Peyer's patch (tissue), 4 donors: Measurements from ENCODE around the gene COL4A6. TPM values are rescaled to one million over a fixed set of nuclear protein-coding genes. Genes with fewer than 3 reads are reported as not detected.
"Not testable (repeated sequence)": the region's sequence is repeated elsewhere in the genome, so short reads cannot be mapped to it uniquely, and the experiment has no call there.

Experiments used
- DNase-seq, 3 donors: peaks; one replicate each; pipeline ENCODE4 v3.0.0-alpha.2; 2017 to 2019
- H3K27ac ChIP-seq, 4 donors: fragments of 200-600 bp; sonication (generic); one replicate each; pipeline ENCODE4 v1.5.1; 2016 to 2019
- H3K27me3 ChIP-seq, 2 donors: fragments of 200-600 bp; sonication (generic); one replicate each; pipeline ENCODE4 v1.5.1; 2019
- H3K36me3 ChIP-seq, 3 donors: fragments of 200-600 bp; sonication (generic); one replicate each; pipeline ENCODE4 v1.5.1; 2016 to 2019
- H3K4me1 ChIP-seq, 4 donors: fragments of 200-600 bp; sonication (generic); one replicate each; pipeline ENCODE4 v1.5.1; 2016 to 2019
- H3K4me3 ChIP-seq, 4 donors: fragments of 200-600 bp; sonication (generic); 1 replicate in 3 of 4; 2 replicates in 1 of 4; pipeline ENCODE4 v1.5.1; 2016 to 2019; ENCODE audit warnings: mild to moderate bottlenecking in 1 of 4
- H3K9me3 ChIP-seq, 4 donors: fragments of 200-600 bp; sonication (generic); one replicate each; pipeline ENCODE4 v1.5.1; 2016 to 2019; ENCODE audit warnings: mild to moderate bottlenecking in 1 of 4
- CTCF ChIP-seq, 6 experiments: fragments of 450-650 bp in 4 of 6; fragments of 200-600 bp in 2 of 6; sonication (generic) in 1 of 6; IDR thresholded peaks; one replicate each; pipeline ENCODE4 v1.5.1; 2017 to 2019; ENCODE audit warnings: antibody characterized with exemption in 6 of 6, mild to moderate bottlenecking in 3 of 6, moderate library complexity in 1 of 6
- POLR2A ChIP-seq, 2 donors: fragments of 450-650 bp; IDR thresholded peaks; one replicate each; pipeline ENCODE4 v1.5.1; 2017; ENCODE audit warnings: antibody characterized with exemption in 2 of 2, mild to moderate bottlenecking in 2 of 2, moderate library complexity in 2 of 2
- total RNA-seq, 4 donors: library from RNA; depleted of rRNA; stranded (reverse); fragments of >200 nt; gene quantifications; one replicate each; pipeline ENCODE4 v1.1.0, GENCODE V29; 2016

The COL4A6 gene
- total RNA-seq: 1 to 10 TPM in 1 of 4 donors, under 1 TPM in 3; 0.18 to 2.4 (median 0.89) TPM

GRCh38 chrX:108438110-108438623, at the start of gene COL4A6:
Gene COL4A6 (minus strand): TSS chrX:108438422. CDS start chrX:108438196, 226 bp downstream.
- H3K27ac ChIP-seq: no peak within 1 kb of the TSS
- H3K27me3 ChIP-seq: no peaks in the 10 kb centered on the region

GRCh38 chrX:108485960-108486359, 47.7 kb upstream of the COL4A6 start:
- H3K36me3 ChIP-seq: no peaks in the 10 kb centered on the region

More at GRCh38 chrX:108438110-108438623, at the start of gene COL4A6:
- no peaks in the 10 kb centered on the region for H3K4me1 ChIP-seq
- H3K9me3 ChIP-seq: no peaks in the 10 kb centered on the region
- H3K36me3 ChIP-seq: no peaks in the 10 kb centered on the region
- no peak for DNase-seq
- no peak for TF ChIP-seq POLR2A (IDR thresholded peaks at IDR 0.05)
- TF ChIP-seq CTCF (IDR thresholded peaks at IDR 0.05): no peak
- peak within 1 kb of the TSS in 1 of 4 donors; percentile 39 for H3K4me3 ChIP-seq

DNA sequence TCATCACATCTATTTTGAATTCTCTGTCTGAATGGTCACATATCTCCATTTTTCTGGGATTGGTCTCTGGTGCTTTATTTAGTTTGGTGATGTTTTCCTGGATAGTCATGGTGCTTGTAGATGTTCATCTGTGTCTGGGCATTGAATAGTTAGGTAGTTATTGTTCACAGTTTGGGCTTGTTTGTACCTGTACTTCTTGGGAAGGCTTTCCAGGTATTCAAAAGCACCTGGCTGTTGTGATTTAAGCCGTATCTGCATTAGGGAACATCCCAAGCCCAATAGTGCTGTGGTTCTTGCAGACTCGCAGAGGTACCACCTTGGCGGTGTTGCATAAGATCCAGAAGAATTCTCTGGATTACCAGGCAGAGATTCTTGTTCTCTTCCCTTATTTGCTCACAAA, 46.0 kb upstream of the COL4A6 start:
- Histone ChIP-seq H3K9me3 (no peaks in the 10 kb centered on the region), H3K4me1 (no peaks in the 10 kb centered on the region), H3K27me3 (no peaks in the 10 kb centered on the region), H3K4me3 (no peak overlapping the region), H3K36me3 (no peaks in the 10 kb centered on the region), H3K27ac (no peak overlapping the region)
- TF ChIP-seq CTCF (IDR thresholded peaks at IDR 0.05) (no peak), POLR2A (IDR thresholded peaks at IDR 0.05) (no peak)
- DNase-seq: no peak

More at GRCh38 chrX:108485960-108486359, 47.7 kb upstream of the COL4A6 start:
- TF ChIP-seq CTCF (IDR thresholded peaks at IDR 0.05) (no peak), POLR2A (IDR thresholded peaks at IDR 0.05) (no peak)
- Histone ChIP-seq H3K9me3 (no peaks in the 10 kb centered on the region), H3K27ac (no peak overlapping the region), H3K27me3 (no peaks in the 10 kb centered on the region), H3K4me1 (no peaks in the 10 kb centered on the region), H3K4me3 (no peak overlapping the region)
- DNase-seq: no peak

DNA sequence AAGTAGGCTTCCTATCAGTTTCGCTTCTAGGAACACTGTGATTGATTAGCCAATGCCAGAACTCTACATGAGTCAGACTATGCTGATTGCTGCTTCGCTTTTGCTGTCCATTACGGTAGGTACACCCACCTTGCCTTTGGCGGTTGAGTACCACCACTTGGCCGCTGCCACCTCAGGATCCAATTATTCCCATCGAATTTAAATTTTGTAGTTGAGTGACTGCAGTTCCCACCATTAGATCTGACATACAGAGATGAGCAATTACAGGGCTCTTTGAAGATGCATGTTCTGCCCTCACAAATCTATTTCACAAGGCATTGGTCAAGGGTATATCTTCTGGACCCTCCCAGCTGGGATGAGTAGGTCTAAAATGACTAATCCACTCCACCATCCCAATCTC, 43.3 kb upstream of the COL4A6 start:
- not testable (repeated sequence) for H3K4me3 ChIP-seq, DNase-seq, H3K27ac ChIP-seq, H3K9me3 ChIP-seq, H3K4me1 ChIP-seq, H3K27me3 ChIP-seq, H3K36me3 ChIP-seq

DNA sequence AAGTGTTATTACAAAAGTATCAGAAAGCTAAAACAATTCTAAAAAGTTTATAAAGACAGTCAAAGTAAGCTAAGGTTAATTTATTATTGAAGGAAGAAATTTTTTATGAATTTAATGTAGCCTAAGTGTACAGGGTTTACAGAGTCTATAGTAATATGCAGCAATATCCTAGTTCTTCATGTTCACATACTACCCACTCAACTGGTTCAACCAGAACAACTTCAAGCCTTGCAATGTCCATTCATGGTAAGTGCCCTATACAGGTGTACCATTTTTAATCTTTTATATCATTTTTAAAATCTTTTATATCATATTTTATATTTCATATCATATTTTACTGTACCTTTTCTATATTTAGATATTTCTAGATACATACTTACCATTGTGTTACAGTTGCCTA, 35.8 kb upstream of the COL4A6 start:
- Histone ChIP-seq H3K27me3 (no peaks in the 10 kb centered on the region), H3K4me1 (no peaks in the 10 kb centered on the region), H3K27ac (no peak overlapping the region), H3K4me3 (no peak overlapping the region), H3K9me3 (no peaks in the 10 kb centered on the region), H3K36me3 (no peaks in the 10 kb centered on the region)
- TF ChIP-seq POLR2A (IDR thresholded peaks at IDR 0.05) (no peak), CTCF (IDR thresholded peaks at IDR 0.05) (no peak)
- no peak for DNase-seq

GRCh38 chrX:108468486-108468885, 30.3 kb upstream of the COL4A6 start:
- H3K27ac ChIP-seq: no peak overlapping the region
- TF ChIP-seq CTCF (IDR thresholded peaks at IDR 0.05): no peak
- no peak for TF ChIP-seq POLR2A (IDR thresholded peaks at IDR 0.05)
- no peak overlapping the region for H3K4me3 ChIP-seq
- no peaks in the 10 kb centered on the region for H3K36me3 ChIP-seq
- H3K4me1 ChIP-seq: no peaks in the 10 kb centered on the region
- H3K9me3 ChIP-seq: no peaks in the 10 kb centered on the region
- DNase-seq: no peak
- H3K27me3 ChIP-seq: no peaks in the 10 kb centered on the region
